IPS-NIHi7 (cell line): ENCODE results near the gene STXBP1.
"Not testable (repeated sequence)": the region's sequence is repeated elsewhere in the genome, so short reads cannot be mapped to it uniquely, and the experiment has no call there.

Experiments used
- DNase-seq: peaks from one replicate; pipeline ENCODE4 v3.0.0; 2012; ENCODE audit warnings: mixed read lengths; ENCODE audit errors: extremely low spot score

The STXBP1 gene

GRCh38 chr9:127577194-127577593, 34.9 kb upstream of the STXBP1 start:
- not testable (repeated sequence) for DNase-seq

- DNase-seq, result no peak
Observed at GRCh38 chr9:127578627-127578951, 33.5 kb upstream of the STXBP1 start.

- DNase-seq, result peak; percentile 79
Observed at GRCh38 chr9:127578952-127579853, 32.9 kb upstream of the STXBP1 start.

GRCh38 chr9:127580366-127580765, 31.7 kb upstream of the STXBP1 start:
- no peak for DNase-seq

GRCh38 chr9:127580879-127581475, 31.1 kb upstream of the STXBP1 start:
- no peak for DNase-seq

- DNase-seq, result not testable (repeated sequence)
Observed at GRCh38 chr9:127584474-127584805, 27.6 kb upstream of the STXBP1 start.

GRCh38 chr9:127585161-127585819, 26.8 kb upstream of the STXBP1 start:
- no peak for DNase-seq

- no peak for DNase-seq
Observed at GRCh38 chr9:127586096-127586495, 26.0 kb upstream of the STXBP1 start.

- peak; percentile 82 for DNase-seq
Observed at GRCh38 chr9:127586537-127586936, 25.5 kb upstream of the STXBP1 start.

GRCh38 chr9:127587966-127588365, 24.1 kb upstream of the STXBP1 start:
- DNase-seq, result no peak

- DNase-seq, result no peak
Observed at GRCh38 chr9:127588740-127589506, 23.2 kb upstream of the STXBP1 start.

GRCh38 chr9:127589955-127590370, 22.1 kb upstream of the STXBP1 start:
- DNase-seq, result peak; percentile 70

- DNase-seq, result no peak
Observed at GRCh38 chr9:127595611-127596010, 16.5 kb upstream of the STXBP1 start.

- no peak for DNase-seq
Observed at GRCh38 chr9:127598839-127599549, 13.1 kb upstream of the STXBP1 start.

- no peak for DNase-seq
Observed at GRCh38 chr9:127599550-127599891, 12.6 kb upstream of the STXBP1 start.

- no peak for DNase-seq
Observed at GRCh38 chr9:127603226-127603625, 8.9 kb upstream of the STXBP1 start.

- no peak for DNase-seq
Observed at GRCh38 chr9:127606043-127606442, 6.0 kb upstream of the STXBP1 start.

- DNase-seq, result peak; percentile 97
Observed at GRCh38 chr9:127608104-127608966, 3.7 kb upstream of the STXBP1 start.

- no peak for DNase-seq
Observed at GRCh38 chr9:127611603-127611898, 526 bp upstream of the STXBP1 start.

- peak; percentile 45 for DNase-seq
Observed at GRCh38 chr9:127612939-127613582, 984 bp downstream of the STXBP1 start.
